ENCODE data around the gene TTC7B. TPM values are rescaled to one million over a fixed set of nuclear protein-coding genes. Genes with fewer than 3 reads are reported as not detected.
A peak's percentile ranks its signal among the peaks of the same experiment; 100 is the strongest.

The TTC7B gene
- total RNA-seq, 1 donor from 2014 or later, result 40.3 TPM

- H3K9me3 Mint-ChIP-seq (ENCODE audit: low read depth), result no peaks in the 10 kb centered on the region
- no peak overlapping the region for H3K27ac Mint-ChIP-seq (ENCODE audit: unreplicated experiment)
- H3K27me3 Mint-ChIP-seq (ENCODE audit: low read depth), result no peaks in the 10 kb centered on the region
- no peak overlapping the region for H3K4me3 Mint-ChIP-seq (ENCODE audit: unreplicated experiment)
- TF ChIP-seq, protein P1, sequence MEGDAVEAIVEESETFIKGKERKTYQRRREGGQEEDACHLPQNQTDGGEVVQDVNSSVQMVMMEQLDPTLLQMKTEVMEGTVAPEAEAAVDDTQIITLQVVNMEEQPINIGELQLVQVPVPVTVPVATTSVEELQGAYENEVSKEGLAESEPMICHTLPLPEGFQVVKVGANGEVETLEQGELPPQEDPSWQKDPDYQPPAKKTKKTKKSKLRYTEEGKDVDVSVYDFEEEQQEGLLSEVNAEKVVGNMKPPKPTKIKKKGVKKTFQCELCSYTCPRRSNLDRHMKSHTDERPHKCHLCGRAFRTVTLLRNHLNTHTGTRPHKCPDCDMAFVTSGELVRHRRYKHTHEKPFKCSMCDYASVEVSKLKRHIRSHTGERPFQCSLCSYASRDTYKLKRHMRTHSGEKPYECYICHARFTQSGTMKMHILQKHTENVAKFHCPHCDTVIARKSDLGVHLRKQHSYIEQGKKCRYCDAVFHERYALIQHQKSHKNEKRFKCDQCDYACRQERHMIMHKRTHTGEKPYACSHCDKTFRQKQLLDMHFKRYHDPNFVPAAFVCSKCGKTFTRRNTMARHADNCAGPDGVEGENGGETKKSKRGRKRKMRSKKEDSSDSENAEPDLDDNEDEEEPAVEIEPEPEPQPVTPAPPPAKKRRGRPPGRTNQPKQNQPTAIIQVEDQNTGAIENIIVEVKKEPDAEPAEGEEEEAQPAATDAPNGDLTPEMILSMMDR (IDR thresholded peaks at IDR 0.05), result no peak
- DNase-seq (ENCODE audit: low spot score), result no peak
- no peaks in the 10 kb centered on the region for H3K4me1 Mint-ChIP-seq (ENCODE audit: low read depth)
- peaks cover 7% of the 10 kb centered on the region for H3K36me3 Mint-ChIP-seq (ENCODE audit: low read depth)
Observed at GRCh38 chr14:90587252-90587910, 228.8 kb downstream of the TTC7B start.

DNA sequence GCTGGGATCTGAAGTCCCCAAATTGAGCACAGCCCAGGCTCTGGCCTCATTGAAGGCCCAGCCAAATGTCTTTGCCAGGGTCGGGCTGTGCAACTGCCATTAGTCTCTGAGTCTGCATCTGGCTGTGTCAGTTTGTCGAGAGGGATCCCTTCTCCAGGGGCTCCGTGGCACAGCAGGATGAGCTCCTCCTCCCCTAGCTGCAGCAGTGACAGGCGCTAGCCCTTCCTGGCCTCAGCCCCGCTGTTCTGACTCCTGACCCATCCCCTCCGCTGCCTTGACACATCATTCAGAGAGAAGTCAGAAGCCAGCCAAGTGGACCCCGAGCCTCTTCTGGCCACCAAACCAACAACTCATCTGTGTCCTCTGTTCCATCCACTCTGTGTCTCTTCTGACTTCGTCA is 231.1 kb downstream of the TTC7B start:
- peak; percentile 77 for DNase-seq (ENCODE audit: low spot score)
- TF ChIP-seq, protein P1 (IDR thresholded peaks at IDR 0.05), result no peak
- no peak overlapping the region for H3K4me3 Mint-ChIP-seq (ENCODE audit: unreplicated experiment)
- no peaks in the 10 kb centered on the region for H3K27me3 Mint-ChIP-seq (ENCODE audit: low read depth)
- H3K36me3 Mint-ChIP-seq (ENCODE audit: low read depth), result peaks cover 7% of the 10 kb centered on the region
- no peaks in the 10 kb centered on the region for H3K9me3 Mint-ChIP-seq (ENCODE audit: low read depth)
- H3K4me1 Mint-ChIP-seq (ENCODE audit: low read depth), result no peaks in the 10 kb centered on the region
- no peak overlapping the region for H3K27ac Mint-ChIP-seq (ENCODE audit: unreplicated experiment)

DNA sequence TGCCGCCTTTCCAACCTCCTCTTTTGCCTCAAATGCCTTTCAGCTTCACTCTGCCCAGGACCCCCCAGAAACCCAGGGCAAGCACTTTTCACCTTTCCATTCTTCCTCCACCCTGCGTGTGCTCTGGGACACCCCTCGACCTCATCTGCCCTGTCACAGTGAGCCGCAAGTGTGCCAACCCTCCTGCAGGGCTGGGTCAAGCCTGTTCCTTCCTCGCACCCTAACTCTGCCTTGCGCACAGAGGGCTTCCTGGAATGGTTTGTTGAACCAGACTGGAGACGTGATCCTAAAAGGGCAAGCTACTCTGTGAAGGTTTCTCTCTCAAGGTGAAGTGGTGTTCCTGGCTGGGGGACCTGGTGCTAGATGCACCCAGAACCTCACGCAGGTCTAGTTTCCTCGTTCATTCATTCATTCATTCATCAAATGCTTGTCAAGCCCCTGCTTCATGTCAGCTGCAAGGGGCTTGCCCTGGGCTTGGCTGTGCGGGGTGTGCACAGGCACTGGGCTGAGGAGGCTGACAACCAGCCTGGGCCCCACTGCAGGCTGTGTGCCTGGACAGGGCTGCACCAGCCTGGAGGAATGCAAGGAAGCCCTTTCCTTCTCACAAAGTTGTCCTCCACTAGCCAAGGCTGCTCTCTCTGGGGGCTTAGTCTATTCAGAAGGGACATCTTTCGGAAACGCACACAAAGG is 232.2 kb downstream of the TTC7B start:
- H3K4me3 Mint-ChIP-seq (ENCODE audit: unreplicated experiment), result no peak overlapping the region
- H3K27me3 Mint-ChIP-seq (ENCODE audit: low read depth), result no peaks in the 10 kb centered on the region
- no peaks in the 10 kb centered on the region for H3K9me3 Mint-ChIP-seq (ENCODE audit: low read depth)
- no peaks in the 10 kb centered on the region for H3K4me1 Mint-ChIP-seq (ENCODE audit: low read depth)
- TF ChIP-seq, protein P1 (IDR thresholded peaks at IDR 0.05), result no peak
- H3K27ac Mint-ChIP-seq (ENCODE audit: unreplicated experiment), result no peak overlapping the region
- DNase-seq (ENCODE audit: low spot score), result peak; percentile 74
- H3K36me3 Mint-ChIP-seq (ENCODE audit: low read depth), result peaks cover 6% of the 10 kb centered on the region

DNA sequence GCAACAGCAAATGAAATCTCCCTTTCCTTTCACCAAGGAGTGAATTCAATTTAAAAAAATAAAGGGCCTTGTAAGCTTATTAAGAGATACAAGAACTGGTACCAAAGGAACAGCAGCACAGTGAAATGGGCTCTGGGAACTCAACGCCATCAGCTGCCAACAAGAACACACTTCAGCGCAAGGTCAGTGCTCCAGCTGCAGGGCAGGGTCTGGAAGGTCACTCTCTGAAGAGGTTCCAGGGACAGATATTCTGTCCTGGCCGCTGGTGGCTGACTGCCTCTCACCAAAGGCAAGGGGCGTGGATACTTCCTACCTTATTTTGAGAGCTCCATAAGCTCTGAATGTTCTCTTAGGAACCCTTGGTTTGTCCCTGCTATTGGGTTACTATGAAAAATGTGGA is 232.8 kb downstream of the TTC7B start:
- Mint-ChIP-seq H3K9me3 (ENCODE audit: low read depth) (no peaks in the 10 kb centered on the region), H3K27me3 (ENCODE audit: low read depth) (no peaks in the 10 kb centered on the region), H3K4me3 (ENCODE audit: unreplicated experiment) (no peak overlapping the region), H3K27ac (ENCODE audit: unreplicated experiment) (no peak overlapping the region), H3K4me1 (ENCODE audit: low read depth) (no peaks in the 10 kb centered on the region), H3K36me3 (ENCODE audit: low read depth) (peaks cover 6% of the 10 kb centered on the region)
- TF ChIP-seq, protein P1 (IDR thresholded peaks at IDR 0.05), result no peak
- DNase-seq (ENCODE audit: low spot score), result no peak

DNA sequence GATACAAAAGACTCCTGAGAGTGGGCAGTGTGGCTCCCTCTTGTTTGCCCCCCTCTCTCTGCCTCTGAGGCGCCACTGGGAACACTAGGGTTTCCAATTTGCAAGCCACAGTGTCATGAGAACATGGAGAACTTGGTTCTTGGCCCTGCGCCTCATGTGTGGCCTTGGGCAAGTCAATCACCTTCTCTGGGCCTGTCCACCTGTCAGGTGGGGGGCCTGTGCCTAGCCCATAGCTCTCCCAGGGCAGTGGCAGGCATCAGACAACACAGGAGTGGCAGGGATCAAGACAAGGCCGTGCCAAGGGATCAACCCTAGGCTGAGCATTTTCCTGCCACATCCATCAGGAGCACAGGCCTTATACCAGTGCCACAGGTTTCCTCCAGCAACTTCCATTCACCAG is 234.1 kb downstream of the TTC7B start:
- Mint-ChIP-seq H3K27me3 (ENCODE audit: low read depth) (no peaks in the 10 kb centered on the region), H3K4me1 (ENCODE audit: low read depth) (no peaks in the 10 kb centered on the region), H3K36me3 (ENCODE audit: low read depth) (peaks cover 6% of the 10 kb centered on the region), H3K9me3 (ENCODE audit: low read depth) (no peaks in the 10 kb centered on the region), H3K4me3 (ENCODE audit: unreplicated experiment) (no peak overlapping the region), H3K27ac (ENCODE audit: unreplicated experiment) (no peak overlapping the region)
- TF ChIP-seq, protein P1 (IDR thresholded peaks at IDR 0.05), result no peak
- DNase-seq (ENCODE audit: low spot score), result peak; percentile 41
